Thyroid gland (tissue), 4 donors: ENCODE data around the gene ITGA8.

Source experiments
- CTCF ChIP-seq, 6 experiments: fragments of 200-600 bp in 3 of 6; fragments of 450-650 bp in 3 of 6; sonication (generic) in 3 of 6; IDR thresholded peaks; one replicate each; pipeline ENCODE4 v1.5.1; 2016 to 2019; ENCODE audit warnings: antibody characterized with exemption in 6 of 6, mild to moderate bottlenecking in 2 of 6, inconsistent platforms in 1 of 6, moderate library complexity in 1 of 6
- POLR2A ChIP-seq, 2 donors: fragments of 450-650 bp; IDR thresholded peaks; one replicate each; pipeline ENCODE4 v1.6.1; 2017; ENCODE audit warnings: antibody characterized with exemption in 2 of 2, mild to moderate bottlenecking in 2 of 2, moderate library complexity in 1 of 2

DNA sequence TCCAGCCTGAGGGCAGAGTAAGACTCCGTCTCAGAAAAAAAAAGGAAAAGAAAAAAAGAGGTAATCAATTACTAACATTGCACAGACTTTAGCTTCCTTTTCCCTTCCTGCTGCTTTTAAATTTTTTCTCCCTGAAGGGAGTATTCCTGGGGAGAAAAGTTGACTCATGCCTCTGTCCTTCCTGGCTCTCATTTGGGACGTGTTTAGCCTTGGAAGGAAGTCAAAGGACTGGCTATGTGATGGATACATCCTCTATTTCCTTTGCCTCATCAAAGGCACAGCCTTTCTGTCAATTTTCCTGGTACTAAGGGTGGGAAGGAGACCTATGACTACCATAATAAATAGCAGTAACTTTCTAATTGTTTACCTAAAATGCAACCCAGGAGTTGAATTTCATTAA is 77.6 kb downstream of the ITGA8 start:
- TF ChIP-seq CTCF (IDR thresholded peaks at IDR 0.05) (no peak), POLR2A (IDR thresholded peaks at IDR 0.05) (no peak)
